IPS DF 4.7 (cell line): ENCODE data around the gene MYEF2.

Source experiments
- DNase-seq: peaks from one replicate; pipeline ENCODE4 v3.0.0-alpha.2; 2013; ENCODE audit warnings: low spot score; ENCODE audit errors: extremely low read depth

MYEF2 gene

DNA sequence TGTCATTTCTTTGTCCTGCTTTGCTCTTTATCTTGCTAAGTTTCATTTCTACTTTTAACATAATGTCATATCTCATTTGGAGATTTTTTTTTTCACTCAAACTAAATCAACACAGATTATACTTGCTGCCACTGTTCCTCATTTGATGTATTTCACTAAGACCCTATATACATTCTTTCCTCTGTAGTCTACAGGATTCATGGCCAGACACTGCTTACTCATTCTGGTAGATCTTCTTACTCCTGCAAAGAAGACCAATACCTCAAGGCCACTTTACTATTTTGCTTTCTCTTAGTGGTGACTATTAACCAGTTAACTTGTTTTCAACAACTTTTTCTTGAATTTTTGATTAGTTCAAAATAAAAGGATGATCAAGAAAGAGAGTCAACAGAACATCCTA, 30.7 kb downstream of the MYEF2 start:
- DNase-seq = no peak

- no peak for DNase-seq
Measured at GRCh38 chr15:48145923-48146322, 32.2 kb downstream of the MYEF2 start.

DNA sequence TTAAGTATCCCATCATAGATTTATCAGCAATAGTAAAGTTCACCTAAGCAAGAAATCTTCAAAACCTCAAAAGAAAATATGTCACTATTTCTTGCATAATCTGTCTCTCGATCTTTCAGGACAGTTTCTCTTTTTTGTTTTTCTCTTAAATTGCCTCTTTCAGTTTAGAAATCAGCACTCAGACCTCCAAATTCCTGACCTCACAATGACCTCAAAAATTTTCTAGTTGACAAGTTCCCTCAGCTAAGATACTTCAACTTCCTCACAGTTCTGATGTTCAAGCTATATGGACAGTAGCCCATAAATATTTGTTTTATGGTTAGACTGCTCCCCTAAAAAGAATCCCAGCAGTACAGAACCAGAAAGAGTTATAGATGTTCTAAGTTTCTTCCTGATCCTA, 33.2 kb downstream of the MYEF2 start:
- no peak for DNase-seq

DNA sequence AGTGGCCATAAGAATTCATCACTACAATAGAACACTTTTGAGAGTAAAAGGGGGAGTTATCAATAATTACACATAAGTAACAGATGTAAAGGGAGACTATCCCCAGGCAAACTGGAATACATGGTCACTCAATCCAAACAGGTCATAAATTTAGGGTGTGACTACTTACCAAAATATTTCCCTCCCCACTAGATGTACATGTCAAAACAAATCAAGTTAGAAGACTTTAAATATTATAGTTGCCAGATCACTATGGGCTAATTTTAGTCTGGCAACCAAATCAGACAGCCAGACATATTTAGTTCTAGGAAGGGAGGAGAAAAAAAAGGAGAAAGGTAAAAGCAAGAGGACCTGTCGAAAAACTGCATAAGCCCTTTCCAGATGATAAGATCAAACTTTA, 34.2 kb downstream of the MYEF2 start:
- DNase-seq = no peak

DNA sequence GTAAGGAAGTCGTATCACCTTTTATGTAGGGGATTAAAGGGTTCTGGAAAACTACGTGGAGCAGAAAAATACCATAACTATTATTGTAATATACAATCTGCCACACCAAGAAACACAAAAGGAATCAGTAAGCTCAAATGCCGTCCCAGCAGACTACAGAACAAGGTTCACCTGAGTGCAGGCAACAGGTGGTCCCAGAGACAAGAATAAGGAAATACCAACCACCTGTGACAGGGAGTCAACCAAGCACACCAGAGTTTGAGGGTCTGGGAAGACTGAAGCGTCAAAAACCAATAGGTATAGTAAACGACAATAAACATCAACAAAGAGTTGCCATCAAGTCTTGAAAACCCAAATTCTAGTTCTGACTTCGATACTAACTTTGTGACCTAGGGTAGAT, 45.2 kb downstream of the MYEF2 start:
- no peak for DNase-seq

DNA sequence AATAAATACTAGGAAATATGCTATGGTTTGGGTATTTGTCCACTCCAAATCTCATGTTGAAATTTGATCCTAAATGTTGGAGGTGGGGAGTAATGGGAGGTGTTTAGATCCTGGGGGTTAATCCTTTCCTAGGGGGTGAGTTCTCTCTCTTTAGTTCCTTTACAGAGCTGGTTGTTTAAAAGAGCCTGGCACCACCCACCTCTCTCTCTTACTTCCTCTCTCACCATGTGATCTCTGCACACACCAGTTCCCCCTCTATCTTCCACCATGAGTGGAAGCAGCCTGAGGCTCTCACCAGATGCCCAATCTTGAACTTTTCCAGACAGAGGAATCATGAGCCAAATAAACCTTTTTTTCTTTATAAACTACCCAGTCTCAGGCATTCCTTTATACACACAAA, 46.8 kb downstream of the MYEF2 start:
- DNase-seq = no peak

GRCh38 chr15:48126667-48127355, 51.3 kb downstream of the MYEF2 start:
- no peak for DNase-seq

DNA sequence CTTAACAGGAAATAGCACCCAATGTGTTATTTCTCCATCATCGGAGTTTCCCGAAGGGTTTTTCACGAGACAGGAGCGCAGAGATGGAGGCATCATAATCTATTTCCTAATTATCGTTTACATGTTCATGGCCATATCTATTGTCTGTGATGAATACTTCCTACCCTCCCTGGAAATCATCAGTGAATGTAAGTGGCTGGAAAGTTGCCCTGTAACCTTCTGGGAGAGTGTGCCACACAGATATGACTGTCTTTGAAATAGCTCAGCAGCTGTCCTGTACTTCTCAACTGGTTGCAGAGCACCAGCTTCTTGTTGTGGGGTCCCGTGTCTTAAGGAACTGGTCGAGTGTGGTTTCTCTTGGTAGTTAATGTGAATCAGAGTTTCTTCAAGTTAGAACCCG, 56.2 kb downstream of the MYEF2 start:
- DNase-seq = no peak

- no peak for DNase-seq
Measured at GRCh38 chr15:48120745-48121144, 57.4 kb downstream of the MYEF2 start, which contains the start of gene SLC24A5. Gene SLC24A5 (plus strand): TSS chr15:48120990. CDS start chr15:48121045, 55 bp downstream.

GRCh38 chr15:48119277-48119676, 58.8 kb downstream of the MYEF2 start:
- DNase-seq = no peak

GRCh38 chr15:48112242-48112641, 65.9 kb downstream of the MYEF2 start:
- DNase-seq = peak; percentile 53

DNA sequence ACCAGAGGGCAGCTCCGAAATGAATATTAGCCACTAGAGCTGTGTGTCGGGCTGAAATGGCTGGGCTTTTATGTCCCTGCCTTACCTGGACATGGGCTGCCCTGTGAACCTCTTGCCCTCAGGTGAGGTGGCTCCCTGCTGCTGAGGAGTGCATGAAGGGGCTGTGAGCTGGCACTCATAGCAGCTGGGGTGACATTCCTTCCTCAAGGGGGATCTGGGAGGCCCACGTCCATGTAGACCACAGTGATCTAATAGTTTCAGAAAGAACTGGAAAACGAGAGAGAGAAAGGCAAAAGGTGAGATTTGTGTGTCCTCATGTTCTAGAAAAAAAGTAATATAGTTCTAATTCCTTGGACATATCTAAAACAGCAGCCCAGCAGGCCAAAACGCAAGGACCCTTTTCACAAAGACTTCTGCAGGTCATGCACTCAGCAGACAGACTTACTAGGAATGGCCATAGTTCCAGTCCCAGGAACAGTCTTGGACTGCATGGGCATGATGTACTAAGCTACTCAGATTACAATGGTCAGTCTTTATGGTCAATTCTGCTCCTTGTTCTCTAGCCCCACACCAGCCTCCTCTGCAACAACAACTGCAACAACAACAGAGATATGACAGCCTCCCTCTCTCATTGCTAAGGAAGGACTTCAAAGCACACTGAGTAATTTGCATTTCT, 68.1 kb downstream of the MYEF2 start:
- peak; percentile 16 for DNase-seq

- no peak for DNase-seq
Measured at GRCh38 chr15:48109212-48109611, 68.9 kb downstream of the MYEF2 start.

- no peak for DNase-seq
Measured at GRCh38 chr15:48105936-48106335, 72.2 kb downstream of the MYEF2 start.

DNA sequence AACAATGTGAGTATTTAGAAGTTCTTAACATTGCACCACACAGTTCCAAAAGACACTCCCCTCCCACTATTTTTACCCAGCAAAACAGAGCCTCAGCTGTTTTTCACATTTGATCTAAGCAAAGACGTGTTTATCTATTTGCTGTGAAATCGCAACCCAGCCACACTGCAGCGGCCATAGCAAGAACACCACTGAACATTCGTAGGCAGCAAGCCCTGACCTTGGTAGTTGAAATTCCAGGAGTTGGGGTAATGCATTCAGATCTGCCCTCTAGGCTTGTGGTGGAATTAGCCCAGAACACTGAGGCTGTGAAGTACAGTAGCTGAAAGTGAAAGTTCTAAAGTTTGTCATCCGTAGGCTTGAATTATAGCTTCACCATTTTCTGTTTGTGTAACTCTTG, 74.4 kb downstream of the MYEF2 start:
- DNase-seq = no peak

DNA sequence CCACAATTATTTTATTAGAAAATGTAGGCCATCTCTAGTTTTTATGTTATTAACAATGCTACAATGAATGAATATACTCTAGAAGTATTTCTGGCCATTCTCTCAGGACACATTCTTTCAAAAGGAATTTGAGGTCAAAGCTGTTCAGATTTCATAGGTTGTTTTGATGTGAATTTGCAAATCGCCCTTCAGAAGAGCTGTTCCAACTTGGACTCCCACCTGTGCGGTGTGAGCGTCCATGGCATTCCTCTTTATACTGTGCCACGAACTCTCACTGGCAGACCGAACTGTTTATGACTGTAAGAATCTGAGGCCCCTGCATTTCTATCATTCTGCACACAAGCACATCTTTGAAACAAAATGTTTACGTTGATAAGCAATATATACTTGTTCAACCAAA, 75.9 kb downstream of the MYEF2 start:
- DNase-seq = no peak

DNA sequence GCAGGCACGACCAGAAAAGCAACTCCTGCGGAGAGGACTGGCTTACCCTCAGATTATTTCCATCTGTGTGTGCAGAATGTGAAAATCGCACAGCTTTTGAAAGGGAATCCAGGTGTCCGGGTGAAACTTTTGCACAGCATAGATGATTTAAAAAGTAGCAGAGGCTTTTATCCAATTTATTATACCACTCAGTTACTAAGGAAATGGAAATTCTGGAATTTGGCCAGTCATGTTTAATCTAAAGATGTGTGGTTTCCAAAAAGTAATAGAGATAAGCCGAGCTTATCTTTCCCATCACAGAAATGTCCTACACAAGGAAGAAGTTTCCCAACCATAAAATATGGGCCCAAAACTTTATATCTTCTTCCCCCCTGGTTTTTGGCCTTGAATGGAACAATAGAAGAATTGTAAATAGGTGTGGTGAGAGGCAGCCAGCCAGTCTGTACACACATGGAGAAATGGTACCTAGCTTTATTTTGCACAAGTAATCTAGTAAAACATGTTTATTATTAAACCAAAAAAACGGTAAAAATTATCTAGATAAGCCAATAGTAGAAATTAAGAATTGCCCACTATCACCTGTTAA, 76.6 kb downstream of the MYEF2 start:
- no peak for DNase-seq

- no peak for DNase-seq
Measured at GRCh38 chr15:48097264-48097663, 80.8 kb downstream of the MYEF2 start.

- no peak for DNase-seq
Measured at GRCh38 chr15:48096813-48097212, 81.3 kb downstream of the MYEF2 start.

- DNase-seq = no peak
Measured at GRCh38 chr15:48096355-48096786, 81.7 kb downstream of the MYEF2 start.

DNA sequence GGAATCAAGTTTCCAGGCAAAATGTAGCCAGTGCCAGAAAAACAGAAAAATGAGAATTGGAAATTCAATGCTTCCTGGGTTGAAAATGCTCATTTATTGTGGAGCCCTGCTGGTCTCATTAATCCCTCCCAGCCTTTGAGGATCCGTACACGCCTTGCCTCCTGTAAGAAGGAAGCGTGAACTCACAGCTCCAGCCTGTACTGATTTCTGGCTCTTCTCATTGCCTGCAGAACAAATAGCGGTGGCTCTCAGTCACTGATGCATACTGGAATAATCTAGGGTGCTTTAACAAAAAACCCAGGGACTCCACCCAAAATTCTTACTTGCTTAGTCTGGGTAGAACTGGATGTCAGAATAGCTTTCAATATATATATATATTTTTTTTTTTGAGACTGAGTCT, 86.6 kb downstream of the MYEF2 start:
- no peak for DNase-seq

- no peak for DNase-seq
Measured at GRCh38 chr15:48090666-48091065, 87.4 kb downstream of the MYEF2 start.

DNA sequence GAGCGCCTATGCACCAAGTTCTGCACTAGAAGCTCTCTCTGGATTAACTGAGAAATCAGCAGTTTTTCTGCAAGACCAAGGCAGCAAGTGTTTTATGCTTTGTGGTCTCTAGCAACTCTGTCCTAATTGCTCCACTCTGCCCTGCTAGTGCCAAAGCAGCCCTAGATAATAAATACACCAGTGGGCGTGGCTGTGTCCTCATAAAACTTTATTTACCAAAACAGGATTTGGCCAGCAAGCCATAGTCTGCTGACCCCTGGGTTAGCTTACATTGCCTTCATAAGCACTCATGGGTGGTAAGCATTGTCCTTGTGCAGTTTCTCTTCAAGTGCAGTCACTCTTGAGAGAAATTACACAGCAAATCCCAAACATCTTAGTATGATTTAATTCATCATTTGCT, 88.0 kb downstream of the MYEF2 start:
- no peak for DNase-seq
